Fibroblast of the aortic adventitia (primary cell): Measurements from ENCODE around the gene ZSWIM7. TPM values are rescaled to one million over a fixed set of nuclear protein-coding genes. Genes with fewer than 3 reads are reported as not detected.

Experiments used
- DNase-seq: peaks from one replicate; pipeline ENCODE4 v3.0.0-alpha.2; 2010; ENCODE audit warnings: low read depth
- H3K4me3 ChIP-seq: 2 replicates; pipeline ENCODE4 v1.5.1; 2011; ENCODE audit warnings: low read depth, mild to moderate bottlenecking, control low read depth, low read length, moderate library complexity
- CTCF ChIP-seq: IDR thresholded peaks from 2 replicates; pipeline ENCODE4 v1.5.1; 2011; ENCODE audit warnings: mild to moderate bottlenecking, low read length, control low read depth, inconsistent platforms; ENCODE audit not compliant: insufficient read depth
- total RNA-seq: library from RNA; depleted of rRNA; stranded (reverse); fragments of >200 nt; gene quantifications from 2 replicates; pipeline ENCODE4 v1.2.3, GENCODE V29; 2012; ENCODE audit warnings: low replicate concordance

ZSWIM7 gene
- total RNA-seq, result 17.3 and 26.2 TPM in 2 replicates

GRCh38 chr17:15999141-15999973, at the start of gene ZSWIM7, which contains the start of gene TTC19:
TSS of gene ZSWIM7 (minus strand) at chr17:15999704. CDS start at chr17:15999594, 110 bp downstream.
TSS of gene TTC19 (plus strand) at chr17:15999824. CDS start at chr17:15999849, 25 bp downstream.
- TF ChIP-seq CTCF, result no peak
- DNase-seq, result peak; percentile 91
- peak within 1 kb of the TSS; percentile 83 for H3K4me3 ChIP-seq

GRCh38 chr17:16048811-16049449, 49.4 kb upstream of the ZSWIM7 start:
- no peak for DNase-seq
- H3K4me3 ChIP-seq, result no peak overlapping the region
- TF ChIP-seq CTCF, result no peak

- no peak for DNase-seq
- no peak overlapping the region for H3K4me3 ChIP-seq
- TF ChIP-seq CTCF, result no peak
Observed at GRCh38 chr17:16046966-16047365, 47.5 kb upstream of the ZSWIM7 start.

- TF ChIP-seq CTCF, result no peak
- no peak for DNase-seq
- H3K4me3 ChIP-seq, result no peak overlapping the region
Observed at GRCh38 chr17:16044487-16044886, 45.0 kb upstream of the ZSWIM7 start.

GRCh38 chr17:16040710-16041251, 41.3 kb upstream of the ZSWIM7 start:
- no peak for TF ChIP-seq CTCF
- DNase-seq, result peak; percentile 94
- no peak overlapping the region for H3K4me3 ChIP-seq

GRCh38 chr17:16037636-16038035, 38.1 kb upstream of the ZSWIM7 start:
- peak; percentile 19 for DNase-seq
- TF ChIP-seq CTCF, result no peak

More at GRCh38 chr17:16037636-16038035, 38.1 kb upstream of the ZSWIM7 start:
- no peak overlapping the region for H3K4me3 ChIP-seq
